NCI-H446 (cell line): ENCODE data around the gene SPANXN3.
"Not testable (repeated sequence)": the region's sequence is repeated elsewhere in the genome, so short reads cannot be mapped to it uniquely, and the experiment has no call there.

ENCODE experiments used
- DNase-seq, 2 experiments: peaks; one replicate each; lab custom pipeline; 2025; lab: John Stamatoyannopoulos, UW

The SPANXN3 gene

GRCh38 chrX:143517375-143517774, at the start of gene SPANXN3:
Gene SPANXN3 (minus strand): TSS chrX:143517475. CDS start chrX:143517391, 84 bp downstream.
- DNase-seq, result not testable (repeated sequence)

- no peak for DNase-seq
These were observed 18.9 kb upstream of the SPANXN3 start for GRCh38 chrX:143536176-143536575.

GRCh38 chrX:143502196-143502595, 15.1 kb downstream of the SPANXN3 start:
- DNase-seq, result not testable (repeated sequence)

- DNase-seq, result no peak
These were observed 16.5 kb downstream of the SPANXN3 start for GRCh38 chrX:143500751-143501150.

GRCh38 chrX:143486105-143486504, 31.2 kb downstream of the SPANXN3 start:
- DNase-seq, result no peak

- DNase-seq, result no peak
These were observed 40.5 kb downstream of the SPANXN3 start for GRCh38 chrX:143476751-143477150.

GRCh38 chrX:143472347-143472938, 44.8 kb downstream of the SPANXN3 start:
- no peak for DNase-seq

GRCh38 chrX:143466130-143466529, 51.1 kb downstream of the SPANXN3 start:
- DNase-seq, result no peak

GRCh38 chrX:143462696-143463095, 54.6 kb downstream of the SPANXN3 start:
- no peak for DNase-seq

GRCh38 chrX:143461606-143462005, 55.7 kb downstream of the SPANXN3 start:
- no peak for DNase-seq
